OCI-LY7 (cell line): Measurements from ENCODE around the gene SYTL2. TPM values are rescaled to one million over a fixed set of nuclear protein-coding genes. Genes with fewer than 3 reads are reported as not detected.

Experiments used
- BruUV-seq: library from RNA; stranded (reverse); fragments of 400-500 nt; replicated peaks from 2 replicates; lab custom pipeline; 2021; lab: Mats Ljungman, UMichigan
- CTCF ChIA-PET: fragments of 300-600 bp; sonication (Branson Sonifier 250); formaldehyde crosslinking; loops from one replicate; lab custom pipeline; 2022; ENCODE audit warnings: antibody characterized with exemption; ENCODE audit not compliant: unreplicated experiment; lab: Charles Lee
- POLR2A ChIA-PET: fragments of 300-600 bp; sonication (Branson Sonifier 250); formaldehyde crosslinking; loops from one replicate; lab custom pipeline; 2022; ENCODE audit warnings: antibody characterized with exemption; lab: Charles Lee
- DNase-seq: peaks from one replicate; pipeline ENCODE4 v3.0.0-alpha.2; 2015; ENCODE audit warnings: low spot score
- H2AFZ ChIP-seq: fragments of 200-600 bp; sonication (generic), shearing (Covaris generic); 2 replicates; pipeline ENCODE4 v1.6.1; 2014; ENCODE audit warnings: mild to moderate bottlenecking, antibody characterized with exemption, low read length, moderate library complexity
- H3K27ac ChIP-seq: fragments of 200-600 bp; sonication (generic); 2 replicates; pipeline ENCODE4 v1.5.1; 2014; ENCODE audit warnings: mixed run types, low read depth, mild to moderate bottlenecking, moderate library complexity, low read length, inconsistent platforms; ENCODE audit not compliant: poor library complexity, severe bottlenecking
- H3K36me3 ChIP-seq: fragments of 200-600 bp; sonication (generic); 2 replicates; pipeline ENCODE4 v1.6.1; 2014; ENCODE audit warnings: mild to moderate bottlenecking, antibody characterized with exemption, low read length, moderate library complexity, mixed read lengths; ENCODE audit not compliant: insufficient read depth
- H3K4me1 ChIP-seq: fragments of 200-600 bp; sonication (generic); 2 replicates; pipeline ENCODE4 v1.5.1; 2014; ENCODE audit warnings: mild to moderate bottlenecking, low read length; ENCODE audit not compliant: insufficient read depth, poor library complexity, severe bottlenecking
- H3K4me2 ChIP-seq: fragments of 200-600 bp; sonication (generic); 2 replicates; pipeline ENCODE4 v1.6.1; 2014; ENCODE audit warnings: mild to moderate bottlenecking, low read length
- H3K4me3 ChIP-seq: fragments of 200-600 bp; sonication (generic); 2 replicates; pipeline ENCODE4 v1.5.1; 2014; ENCODE audit warnings: mild to moderate bottlenecking, low read depth, low read length; ENCODE audit not compliant: poor library complexity, severe bottlenecking
- H3K79me2 ChIP-seq: fragments of 200-600 bp; sonication (generic); 2 replicates; pipeline ENCODE4 v1.6.1; 2016; ENCODE audit warnings: low read depth, mild to moderate bottlenecking, low read length, moderate library complexity, mixed read lengths; ENCODE audit not compliant: insufficient read depth
- H3K9me2 ChIP-seq: fragments of 200-600 bp; sonication (generic); 2 replicates; pipeline ENCODE4 v1.6.1; 2016; ENCODE audit warnings: mild to moderate bottlenecking, low read length, mixed read lengths; ENCODE audit not compliant: insufficient read depth
- H3K9me3 ChIP-seq: fragments of 200-600 bp; sonication (generic); 2 replicates; pipeline ENCODE4 v1.6.1; 2014; ENCODE audit warnings: mild to moderate bottlenecking, mixed run types, low read length, mixed read lengths
- H4K20me1 ChIP-seq: fragments of 200-600 bp; sonication (generic); 2 replicates; pipeline ENCODE4 v1.6.1; 2014; ENCODE audit warnings: mild to moderate bottlenecking, antibody characterized with exemption, low read length, moderate library complexity, mixed read lengths; ENCODE audit not compliant: insufficient read depth
- CTCF ChIP-seq: fragments of 200-600 bp; sonication (generic); conservative IDR thresholded peaks from 2 replicates; pipeline ENCODE4 v1.5.1; 2014; ENCODE audit warnings: mild to moderate bottlenecking, antibody characterized with exemption, low read length, moderate library complexity, mixed read lengths
- EZH2phosphoT487 ChIP-seq: fragments of 200-600 bp; sonication (generic); IDR thresholded peaks from 2 replicates; pipeline ENCODE4 v1.6.1; 2018; ENCODE audit warnings: low read depth, borderline replicate concordance, mild to moderate bottlenecking, mixed run types, antibody characterized with exemption, low read length, moderate library complexity, mixed read lengths
- intact Hi-C: fragments of 100-400 bp; cut with micrococcal nuclease; formaldehyde crosslinking; loops from one replicate; pipeline ENCODE4 v1.10.0; 2022; ENCODE audit not compliant: unreplicated experiment
- total RNA-seq, 2 experiments: library from RNA; depleted of rRNA in 1 of 2; stranded (reverse); fragments of >200 nt in 1 of 2; shearing (Covaris generic) in 1 of 2; gene quantifications; 2 replicates each; pipeline ENCODE4 v1.2.3, GENCODE V29; 2014 to 2022

Gene SYTL2
- total RNA-seq, 2 experiments from 2014 or later: 2.6 to 5.1 TPM

GRCh38 chr11:85647604-85648299, 163.2 kb downstream of the SYTL2 start, which contains the start of gene TMEM126A:
TMEM126A (plus strand) TSS chr11:85647967; CDS start chr11:85650256, 2,289 bp downstream.
- Histone ChIP-seq H3K9me3 (no peaks in the 10 kb centered on the region; the same call in 1 of the 2 replicates), H3K4me2 (peak within 1 kb of the TSS; percentile 82), H2AFZ (peak within 1 kb of the TSS; percentile 86), H3K4me3 (peak within 1 kb of the TSS; percentile 74), H3K27ac (peak within 1 kb of the TSS; percentile 72), H3K36me3 (peaks cover 19% of the 10 kb centered on the region; the same call in 1 of the 2 replicates), H3K9me2 (no peaks in the 10 kb centered on the region), H3K79me2 (peaks cover 30% of the 10 kb centered on the region; the same call in 1 of the 2 replicates), H3K4me1 (peaks cover 33% of the 10 kb centered on the region), H4K20me1 (no peaks in the 10 kb centered on the region)
- intact Hi-C loops: loop anchor here (1.0 to 5.0 kb wide), 3 partner anchors 16 to 420 kb away; partner anchors contain the start of gene PICALM
- ChIA-PET POLR2A (interaction anchor here (0.7 to 7.4 kb wide), 13 partner anchors 11 to 653 kb away, joined by 3 to 94 read pairs (median 4); partner anchors contain the start of genes CREBZF, DLG2 and TMEM126B), CTCF (interaction anchor here (0.6 to 1.6 kb wide), 6 partner anchors 8 to 20 kb away, joined by 3 to 5 read pairs (median 4); partner anchors contain the start of genes DLG2 and TMEM126B)
- TF ChIP-seq CTCF: no peak
- no peak for TF ChIP-seq EZH2phosphoT487
- peak; percentile 91 for DNase-seq
- BruUV-seq: no TSS peak

- POLR2A ChIA-PET: interaction anchor here (0.6 to 7.4 kb wide), 10 partner anchors 11 to 653 kb away, joined by 3 to 94 read pairs (median 5); partner anchors contain the start of genes CREBZF, DLG2 and TMEM126B
- Histone ChIP-seq H3K27ac (peak overlapping the region; percentile 72), H3K36me3 (peaks cover 16% of the 10 kb centered on the region; the same call in 1 of the 2 replicates), H3K4me3 (peak overlapping the region; percentile 74), H3K4me2 (peak overlapping the region; percentile 81), H2AFZ (peak overlapping the region; percentile 86), H3K79me2 (peaks cover 30% of the 10 kb centered on the region; the same call in 1 of the 2 replicates), H4K20me1 (no peaks in the 10 kb centered on the region), H3K4me1 (peaks cover 33% of the 10 kb centered on the region), H3K9me2 (no peaks in the 10 kb centered on the region), H3K9me3 (no peaks in the 10 kb centered on the region; the same call in 1 of the 2 replicates)
- DNase-seq: no peak
- intact Hi-C loops: loop anchor here (1.0 to 5.0 kb wide), 2 partner anchors 17 to 420 kb away; partner anchors contain the start of gene PICALM
- no TSS peak for BruUV-seq
- TF ChIP-seq EZH2phosphoT487 (no peak), CTCF (no peak)
- CTCF ChIA-PET: interaction anchor here (0.9 to 1.6 kb wide), 5 partner anchors 9 to 19 kb away, joined by 4 to 5 read pairs (median 4); partner anchors contain the start of genes DLG2 and TMEM126B
Observed at GRCh38 chr11:85647078-85647477, 163.9 kb downstream of the SYTL2 start.

Other genes with a start within 250 kb of the SYTL2 start
- 6.1 and 6.9 TPM in 2 replicates for gene DLG2, start 183.8 kb downstream of the SYTL2 start, total RNA-seq (2014; rRNA removed; shearing (Covaris generic))
- 8.0 and 8.2 TPM in 2 replicates for gene DLG2, start 183.8 kb downstream of the SYTL2 start, total RNA-seq (2022)
- 45.4 and 47.4 TPM in 2 replicates for gene TMEM126B, start 182.5 kb downstream of the SYTL2 start, total RNA-seq (2014; rRNA removed; shearing (Covaris generic))
- 61.1 and 63.2 TPM in 2 replicates for gene TMEM126B, start 182.5 kb downstream of the SYTL2 start, total RNA-seq (2022)
- gene TMEM126A, start 163.2 kb downstream of the SYTL2 start, total RNA-seq (2014; rRNA removed; shearing (Covaris generic)): 16.8 and 16.9 TPM in 2 replicates
- 25.6 and 25.7 TPM in 2 replicates for gene TMEM126A, start 163.2 kb downstream of the SYTL2 start, total RNA-seq (2022)
- 120 and 128 TPM in 2 replicates for gene CREBZF, start 146.0 kb downstream of the SYTL2 start, total RNA-seq (2014; rRNA removed; shearing (Covaris generic))
- 82.1 and 82.9 TPM in 2 replicates for gene CREBZF, start 146.0 kb downstream of the SYTL2 start, total RNA-seq (2022)
- not detected in 2 replicates for gene CCDC89, start 124.9 kb downstream of the SYTL2 start, total RNA-seq (2014; rRNA removed; shearing (Covaris generic))
- 0.23 TPM in 1 of 2 replicates, not detected in the other for gene CCDC89, start 124.9 kb downstream of the SYTL2 start, total RNA-seq (2022)
- not detected in 2 replicates for gene CCDC83, start 44.2 kb upstream of the SYTL2 start, total RNA-seq (2014; rRNA removed; shearing (Covaris generic))
- not detected in 2 replicates for gene CCDC83, start 44.2 kb upstream of the SYTL2 start, total RNA-seq (2022)